HCT116 (cell line): Measurements from ENCODE around the gene THSD7A. TPM values are rescaled to one million over a fixed set of nuclear protein-coding genes. Genes with fewer than 3 reads are reported as not detected.

Experiments used
- ATAC-seq: fragments of 200-7000 bp; cut with Tn5 transposase; 2 replicates; pipeline ENCODE4 v1.9.1; 2020; ENCODE audit warnings: mild to moderate bottlenecking, moderate library complexity
- BruUV-seq: library from RNA; stranded (reverse); fragments of 400-500 nt; replicated peaks from 2 replicates; lab custom pipeline; 2021; lab: Mats Ljungman, UMichigan
- CTCF ChIA-PET: fragments of 300-600 bp; sonication (Branson Sonifier 250); formaldehyde crosslinking; loops from one replicate; lab custom pipeline; 2021; ENCODE audit warnings: antibody characterized with exemption; lab: Charles Lee
- POLR2A ChIA-PET: fragments of 300-600, 350-600 bp; sonication (Branson Sonifier 250); formaldehyde crosslinking; loops from one replicate; lab custom pipeline; 2021; ENCODE audit warnings: antibody characterized with exemption; lab: Charles Lee
- RAD21 ChIA-PET, 2 experiments: fragments of 300-600 bp; sonication (Branson Sonifier 250); formaldehyde crosslinking; loops; one replicate each; lab custom pipeline; 2023; ENCODE audit warnings: low total read pairs in 2 of 2; ENCODE audit not compliant: uncharacterized antibody in 2 of 2, unreplicated experiment in 2 of 2, low non-redundant PET in 1 of 2; lab: Charles Lee
- DNase-seq: peaks from one replicate; pipeline ENCODE4 v3.0.0-alpha.2; 2010; ENCODE audit warnings: low read depth, low spot score
- H2AFZ ChIP-seq: fragments of 200-600 bp; shearing (Covaris generic), sonication (generic); 2 replicates; pipeline ENCODE4 v1.6.1; 2017; ENCODE audit warnings: low read depth, mixed run types, mixed read lengths, antibody characterized with exemption, low read length; ENCODE audit not compliant: poor library complexity, severe bottlenecking
- H3K27ac ChIP-seq: 2 replicates; pipeline ENCODE4 v1.5.1; 2012; ENCODE audit warnings: low read depth, low read length
- H3K27me3 ChIP-seq: fragments of 200-600 bp; sonication (generic); 2 replicates; pipeline ENCODE4 v1.6.1; 2016; ENCODE audit warnings: mixed run types, low read length, mixed read lengths; ENCODE audit not compliant: insufficient read depth
- H3K36me3 ChIP-seq, 2 experiments: fragments of 200-500 bp in 1 of 2; fragments of 200-600 bp in 1 of 2; sonication (Bioruptor generic) in 1 of 2; sonication (generic) in 1 of 2; 2 replicates each; pipeline versions ENCODE4 v1.5.1 to v1.6.1; 2014 to 2016; ENCODE audit warnings: low read length in 2 of 2, inconsistent platforms in 1 of 2, mixed read lengths in 1 of 2, mixed run types in 1 of 2; ENCODE audit not compliant: insufficient read depth in 2 of 2, control insufficient read depth in 1 of 2
- H3K4me1 ChIP-seq, 2 experiments: fragments of 200-600 bp in 1 of 2; sonication (generic) in 1 of 2; 2 replicates each; pipeline versions ENCODE4 v1.5.1 to v1.6.1; 2012 to 2017; ENCODE audit warnings: low read length in 2 of 2, inconsistent platforms in 1 of 2, mild to moderate bottlenecking in 1 of 2, mixed read lengths in 1 of 2, mixed run types in 1 of 2, moderate library complexity in 1 of 2; ENCODE audit not compliant: insufficient read depth in 2 of 2, control insufficient read depth in 1 of 2
- H3K4me2 ChIP-seq: fragments of 200-600 bp; sonication (generic); 2 replicates; pipeline ENCODE4 v1.6.1; 2017; ENCODE audit warnings: mixed run types, low read length, mixed read lengths
- H3K4me3 ChIP-seq, 2 experiments: fragments of 200-600 bp in 1 of 2; sonication (generic) in 1 of 2; replicated peaks in 1 of 2; 2 replicates each; pipeline ENCODE4 v1.5.1; 2011 to 2016; ENCODE audit warnings: low read length in 2 of 2, control low read depth in 1 of 2, low read depth in 1 of 2, mild to moderate bottlenecking in 1 of 2, mixed read lengths in 1 of 2, mixed run types in 1 of 2
- H3K79me2 ChIP-seq: fragments of 200-600 bp; sonication (generic); 2 replicates; pipeline ENCODE4 v1.6.1; 2017; ENCODE audit warnings: mild to moderate bottlenecking, mixed run types, low read length, moderate library complexity, mixed read lengths; ENCODE audit not compliant: insufficient read depth
- H3K9ac ChIP-seq: fragments of 200-600 bp; sonication (generic); 2 replicates; pipeline ENCODE4 v1.6.1; 2016; ENCODE audit warnings: low read length, mixed read lengths
- H3K9me2 ChIP-seq: fragments of 200-600 bp; sonication (generic), shearing (Covaris generic); 2 replicates; pipeline ENCODE4 v1.6.1; 2017; ENCODE audit warnings: mixed run types, mild to moderate bottlenecking, moderate library complexity; ENCODE audit not compliant: insufficient read depth
- H3K9me3 ChIP-seq, 2 experiments: fragments of 200-500 bp in 1 of 2; fragments of 200-600 bp in 1 of 2; sonication (Bioruptor generic) in 1 of 2; sonication (generic) in 1 of 2; 2 replicates each; pipeline ENCODE4 v1.6.1; 2014 to 2017; ENCODE audit warnings: low read length in 2 of 2, mixed read lengths in 2 of 2, inconsistent platforms in 1 of 2, low read depth in 1 of 2, mild to moderate bottlenecking in 1 of 2, mixed run types in 1 of 2, moderate library complexity in 1 of 2; ENCODE audit not compliant: control insufficient read depth in 1 of 2, insufficient read depth in 1 of 2
- H4K20me1 ChIP-seq: fragments of 200-600 bp; sonication (generic), shearing (Covaris generic); 2 replicates; pipeline ENCODE4 v1.6.1; 2017; ENCODE audit warnings: mixed run types, mild to moderate bottlenecking, moderate library complexity; ENCODE audit not compliant: insufficient read depth
- CBX3 ChIP-seq: IDR thresholded peaks from 2 replicates; pipeline ENCODE4 v1.6.1; 2012; ENCODE audit warnings: low read depth
- CEBPB ChIP-seq: IDR thresholded peaks from 2 replicates; pipeline ENCODE4 v1.6.1; 2012; ENCODE audit warnings: low read depth
- EGR1 ChIP-seq: IDR thresholded peaks from 2 replicates; pipeline ENCODE4 v1.6.1; 2012; ENCODE audit warnings: low read depth
- ELF1 ChIP-seq: IDR thresholded peaks from 2 replicates; pipeline ENCODE4 v1.6.1; 2012; ENCODE audit warnings: low read depth, borderline replicate concordance
- EZH2 ChIP-seq: fragments of 200-600 bp; sonication (generic); IDR thresholded peaks from 2 replicates; pipeline ENCODE4 v1.6.1; 2017; ENCODE audit warnings: antibody characterized with exemption, mixed run types
- FOSL1 ChIP-seq: IDR thresholded peaks from 2 replicates; pipeline ENCODE4 v1.6.1; 2012; ENCODE audit warnings: low read depth
- MAX ChIP-seq: IDR thresholded peaks from 2 replicates; pipeline ENCODE4 v1.6.1; 2012
- POLR2AphosphoS5 ChIP-seq: IDR thresholded peaks from 2 replicates; pipeline ENCODE4 v1.6.1; 2011; ENCODE audit warnings: mild to moderate bottlenecking, low read depth, low read length, moderate library complexity
- RAD21 ChIP-seq: IDR thresholded peaks from 2 replicates; pipeline ENCODE4 v1.6.1; 2012; ENCODE audit warnings: low read depth, mild to moderate bottlenecking
- REST ChIP-seq: IDR thresholded peaks from 2 replicates; pipeline ENCODE4 v1.6.1; 2012; ENCODE audit warnings: low read depth
- SIN3A ChIP-seq: IDR thresholded peaks from 2 replicates; pipeline ENCODE4 v1.6.1; 2012; ENCODE audit warnings: low read depth
- YY1 ChIP-seq: IDR thresholded peaks from 2 replicates; pipeline ENCODE4 v1.6.1; 2011; ENCODE audit warnings: low read length, low read depth, moderate library complexity, mild to moderate bottlenecking; ENCODE audit not compliant: insufficient replicate concordance; ENCODE audit errors: extremely low read depth
- ZFX ChIP-seq: fragments of 450-650 bp; IDR thresholded peaks from 2 replicates; pipeline ENCODE4 v1.6.1; 2017
- intact Hi-C: fragments of 100-400 bp; cut with micrococcal nuclease; formaldehyde crosslinking; loops from 2 replicates; pipeline ENCODE4 v1.10.0; 2022
- total RNA-seq: library from RNA; stranded (reverse); gene quantifications from one replicate; pipeline ENCODE4 v1.2.1, GENCODE V29; 2021; ENCODE audit not compliant: unreplicated experiment
- TF ChIP-seq, protein P1 (sequence below): IDR thresholded peaks from 2 replicates; pipeline ENCODE4 v1.6.1; 2011; ENCODE audit warnings: mild to moderate bottlenecking, low read length, moderate library complexity; ENCODE audit not compliant: insufficient replicate concordance; ENCODE audit errors: extremely low read depth

The THSD7A gene
- total RNA-seq, 1 experiment from 2014 or later: 0.05 TPM

DNA sequence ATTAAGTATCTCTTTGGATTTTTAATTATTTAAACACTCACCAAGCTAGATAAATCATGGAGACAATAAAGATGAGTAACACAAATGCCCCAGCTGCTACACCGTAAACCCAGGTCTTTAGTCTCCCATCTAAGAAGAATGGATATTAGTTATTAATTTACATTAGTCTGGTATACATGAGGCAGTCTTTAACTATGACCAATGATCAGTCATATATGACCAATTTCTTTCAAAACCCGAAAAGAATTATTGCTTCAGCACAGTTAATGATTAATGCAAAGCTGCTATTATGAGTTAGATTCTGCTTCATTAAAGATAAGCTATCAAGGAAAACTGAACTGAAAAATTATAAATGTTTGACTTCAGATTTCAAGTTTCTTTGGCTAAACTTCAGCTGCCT, 455.5 kb downstream of the THSD7A start:
- intact Hi-C loops: no loop called here
- Histone ChIP-seq H3K9me2 (no peaks in the 10 kb centered on the region), H3K79me2 (no peaks in the 10 kb centered on the region)
- no TSS peak for BruUV-seq
- CTCF ChIA-PET: no interaction called here
- no peak for DNase-seq
- no peak for TF ChIP-seq POLR2AphosphoS5
- no peak for TF ChIP-seq YY1
- TF ChIP-seq FOSL1: no peak
- TF ChIP-seq CBX3: no peak
- TF ChIP-seq EGR1: no peak
- TF ChIP-seq ZFX: no peak
- TF ChIP-seq MAX: no peak
- TF ChIP-seq CEBPB: no peak
- no peak for TF ChIP-seq ELF1
- no peak for TF ChIP-seq RAD21
- no peak for TF ChIP-seq SIN3A
- TF ChIP-seq, protein P1, sequence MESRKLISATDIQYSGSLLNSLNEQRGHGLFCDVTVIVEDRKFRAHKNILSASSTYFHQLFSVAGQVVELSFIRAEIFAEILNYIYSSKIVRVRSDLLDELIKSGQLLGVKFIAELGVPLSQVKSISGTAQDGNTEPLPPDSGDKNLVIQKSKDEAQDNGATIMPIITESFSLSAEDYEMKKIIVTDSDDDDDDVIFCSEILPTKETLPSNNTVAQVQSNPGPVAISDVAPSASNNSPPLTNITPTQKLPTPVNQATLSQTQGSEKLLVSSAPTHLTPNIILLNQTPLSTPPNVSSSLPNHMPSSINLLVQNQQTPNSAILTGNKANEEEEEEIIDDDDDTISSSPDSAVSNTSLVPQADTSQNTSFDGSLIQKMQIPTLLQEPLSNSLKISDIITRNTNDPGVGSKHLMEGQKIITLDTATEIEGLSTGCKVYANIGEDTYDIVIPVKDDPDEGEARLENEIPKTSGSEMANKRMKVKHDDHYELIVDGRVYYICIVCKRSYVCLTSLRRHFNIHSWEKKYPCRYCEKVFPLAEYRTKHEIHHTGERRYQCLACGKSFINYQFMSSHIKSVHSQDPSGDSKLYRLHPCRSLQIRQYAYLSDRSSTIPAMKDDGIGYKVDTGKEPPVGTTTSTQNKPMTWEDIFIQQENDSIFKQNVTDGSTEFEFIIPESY: no peak
- no peak for TF ChIP-seq REST
- no peak for TF ChIP-seq EZH2
- TF ChIP-seq, all 23 proteins: peak for 0
- no peaks in the 10 kb centered on the region for H3K9me3 ChIP-seq
- H2AFZ ChIP-seq: no peak overlapping the region
- H3K27ac ChIP-seq: no peak overlapping the region
- no peaks in the 10 kb centered on the region for H3K27me3 ChIP-seq
- H3K36me3 ChIP-seq: no peaks in the 10 kb centered on the region
- POLR2A ChIA-PET: no interaction called here
- no peak for ATAC-seq
- no peak overlapping the region for H3K9ac ChIP-seq
- no peak overlapping the region for H3K4me2 ChIP-seq
- no peaks in the 10 kb centered on the region for H4K20me1 ChIP-seq
- RAD21 ChIA-PET: no interaction called here
- no peaks in the 10 kb centered on the region for H3K4me1 ChIP-seq
- H3K4me3 ChIP-seq: no peak overlapping the region
